ENCODE measurements around the gene YES1.
A peak's percentile ranks its signal among the peaks of the same experiment; 100 is the strongest.

DNA sequence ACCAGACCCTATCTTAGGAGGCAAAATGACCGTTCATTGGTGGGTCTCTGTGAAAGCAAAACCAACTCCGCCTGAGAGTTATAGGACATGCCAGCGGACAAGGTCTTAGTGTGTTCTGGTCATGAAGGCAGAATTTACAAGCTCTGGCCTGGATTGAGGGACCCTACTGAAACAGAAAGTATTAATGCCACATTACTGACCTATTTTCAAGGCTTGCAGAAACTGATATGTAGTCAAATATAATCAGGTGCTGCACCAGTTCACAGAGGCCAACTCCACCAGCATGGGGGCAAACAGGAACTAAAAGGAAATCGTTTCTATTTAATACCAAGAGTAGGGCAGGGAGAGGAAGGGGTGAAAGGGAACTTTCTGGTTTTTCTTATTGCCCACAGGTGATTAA lies 134.9 kb downstream of the YES1 start:
- TF ChIP-seq CTCF (IDR thresholded peaks at IDR 0.05; ENCODE audit: insufficient read depth, low read length) = no peak
- 0 out of 2 replicates have a peak, but pooled peaks have one; percentile 34 for TF ChIP-seq POLR2AphosphoS5 (IDR thresholded peaks at IDR 0.05; ENCODE audit: low read depth)
- TF ChIP-seq GABPA (IDR thresholded peaks at IDR 0.05; ENCODE audit: low read depth) = no peak
